IPS-11a (cell line): ENCODE data around the gene TREM1.
"Not testable (repeated sequence)": the region's sequence is repeated elsewhere in the genome, so short reads cannot be mapped to it uniquely, and the experiment has no call there.

ENCODE experiments used
- H3K4me3 ChIP-seq: one replicate; pipeline ENCODE4 v1.5.1; 2013; ENCODE audit warnings: low read depth, low read length, control low read depth

The TREM1 gene

DNA sequence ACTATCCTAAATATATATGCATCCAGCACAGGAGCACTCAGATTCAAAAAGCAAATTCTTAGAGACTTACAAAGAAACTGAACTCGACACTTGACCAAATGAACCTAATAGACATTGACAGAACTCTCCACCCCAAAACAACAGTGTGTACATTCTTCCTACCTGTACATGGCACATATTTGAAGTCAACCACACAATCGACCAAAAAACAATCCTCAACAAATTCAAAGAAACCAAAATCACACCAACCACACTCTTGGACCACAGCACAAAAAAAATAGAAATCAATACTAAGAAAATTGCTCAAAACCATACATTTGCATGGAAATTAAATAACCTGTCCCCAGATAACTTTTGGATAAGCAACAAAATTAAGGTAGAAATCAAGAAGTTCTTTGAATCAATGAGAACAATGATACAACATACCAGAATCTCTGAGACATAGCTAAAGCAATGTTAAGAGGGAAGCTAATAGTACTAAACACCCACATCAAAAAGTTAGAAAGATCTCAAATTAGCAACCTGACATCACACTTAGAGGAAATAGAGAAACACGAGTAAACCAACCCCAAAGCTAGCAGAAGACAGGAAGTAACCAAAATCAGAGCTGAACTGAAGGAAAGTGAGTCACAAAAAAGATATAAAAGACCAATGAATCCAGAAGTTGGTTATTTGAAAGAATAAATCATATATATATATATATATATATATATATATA, 12.5 kb upstream of the TREM1 start:
- no peak overlapping the region for H3K4me3 ChIP-seq

GRCh38 chr6:41297248-41297647, 10.8 kb upstream of the TREM1 start:
- H3K4me3 ChIP-seq, result not testable (repeated sequence)

GRCh38 chr6:41294214-41294872, 7.9 kb upstream of the TREM1 start:
- H3K4me3 ChIP-seq, result no peak overlapping the region

- H3K4me3 ChIP-seq, result no peak overlapping the region
Measured at GRCh38 chr6:41291717-41292116, 5.2 kb upstream of the TREM1 start.

DNA sequence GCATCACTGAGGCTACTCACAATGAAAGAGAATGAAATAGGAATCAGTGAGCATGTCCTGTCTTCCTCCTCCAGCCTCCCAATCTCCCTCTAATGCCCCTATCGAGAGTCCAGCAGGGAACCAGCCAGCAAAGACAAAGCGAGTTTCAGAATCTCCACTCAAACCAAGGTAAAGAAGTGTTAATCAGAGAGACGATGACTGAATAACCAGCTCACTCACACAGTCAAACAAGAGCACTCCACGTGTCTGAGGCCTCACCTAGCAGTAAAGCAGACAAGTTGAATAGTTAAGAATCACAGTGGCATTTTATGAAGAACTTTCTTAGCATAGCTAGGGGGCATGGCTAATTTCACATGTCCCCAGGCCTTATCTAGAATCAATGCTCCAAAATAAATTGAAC, 3.3 kb upstream of the TREM1 start:
- no peak overlapping the region for H3K4me3 ChIP-seq

DNA sequence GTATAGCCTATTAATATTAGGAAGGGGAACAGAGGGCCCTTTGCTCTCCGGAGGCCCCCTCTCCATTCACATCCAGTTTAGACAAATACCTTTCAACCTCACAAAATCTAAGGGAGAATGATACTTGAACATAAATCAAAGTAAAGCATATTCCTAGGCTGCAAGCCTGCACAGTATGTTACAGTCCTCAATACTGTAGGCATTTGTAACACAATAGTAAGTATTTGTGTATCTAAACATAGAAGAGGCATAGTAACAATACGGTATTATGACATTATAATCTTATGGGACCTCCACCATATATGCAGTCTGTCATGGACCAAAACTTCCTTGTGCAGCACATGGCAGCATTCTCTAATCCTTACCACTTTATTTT, 2.3 kb upstream of the TREM1 start:
- H3K4me3 ChIP-seq, result no peak overlapping the region

DNA sequence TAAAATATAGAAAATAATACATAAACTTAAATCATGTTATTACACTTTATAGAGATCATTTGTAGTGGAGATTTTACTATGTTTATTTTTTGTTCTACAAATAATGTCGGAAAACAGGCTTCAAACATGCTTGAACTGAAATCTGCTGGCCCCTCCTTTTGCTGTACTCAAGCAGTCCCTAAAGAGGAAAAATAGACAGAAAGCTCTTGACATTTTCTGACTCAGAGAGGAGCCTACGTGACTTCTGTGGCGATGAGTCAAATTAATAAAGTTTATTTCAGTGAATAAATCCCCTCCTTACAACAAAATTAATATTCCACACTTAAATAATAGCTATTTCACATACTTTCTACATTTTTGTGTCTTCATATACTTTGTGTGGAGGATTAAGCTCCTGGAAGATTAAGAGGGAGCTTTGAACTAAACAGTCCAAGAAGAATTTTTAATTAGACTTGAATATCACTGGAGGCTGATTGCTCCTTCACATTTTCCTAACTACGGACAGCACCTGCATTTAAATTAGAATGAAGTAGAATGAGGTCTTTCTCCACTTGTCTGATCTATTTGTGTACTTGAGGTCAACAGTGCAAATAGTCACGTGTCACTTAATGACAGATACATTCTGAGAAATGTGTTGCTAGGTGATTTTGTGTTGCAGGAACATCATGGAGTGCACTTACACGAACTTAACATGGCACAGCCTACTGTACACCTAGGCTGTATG, 1.7 kb upstream of the TREM1 start:
- no peak overlapping the region for H3K4me3 ChIP-seq

DNA sequence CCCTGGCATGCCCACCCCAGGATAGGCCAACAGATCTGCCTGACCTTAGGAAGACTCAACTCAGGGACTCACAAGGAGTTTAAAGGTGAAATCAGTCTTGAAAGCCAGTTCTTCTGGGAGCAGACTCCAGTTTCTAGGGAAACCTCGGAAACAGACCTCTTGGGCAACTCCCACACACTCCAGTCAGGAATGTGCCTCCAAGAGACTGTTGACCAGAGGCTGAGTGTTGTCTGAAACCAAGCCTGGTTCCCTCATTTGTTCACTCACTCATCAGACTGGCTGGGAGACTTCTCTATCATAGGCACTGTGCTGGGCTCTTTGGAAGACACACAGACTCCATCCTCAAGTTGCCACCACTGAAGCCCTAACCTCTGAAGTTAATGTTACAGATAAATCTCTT, 1.8 kb downstream of the TREM1 start:
- H3K4me3 ChIP-seq, result no peak overlapping the region

DNA sequence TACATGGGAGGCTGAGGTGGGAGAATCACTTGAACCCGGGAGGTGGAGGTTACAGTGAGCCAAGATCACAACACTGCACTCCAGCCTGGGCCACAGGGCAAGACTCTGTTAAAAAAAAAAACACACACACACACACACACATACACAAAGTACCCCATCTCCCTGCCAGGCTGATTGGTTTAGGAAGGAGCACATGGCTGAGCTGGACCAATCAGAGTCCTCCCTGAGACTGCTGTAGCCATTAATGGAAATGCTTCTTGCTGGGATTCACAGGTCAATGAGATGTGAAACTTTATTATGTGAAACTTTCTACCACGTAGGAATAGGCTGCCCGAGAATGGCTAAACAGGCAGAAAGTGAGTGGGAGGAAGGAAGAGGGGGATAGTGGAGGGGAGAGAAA, 2.9 kb downstream of the TREM1 start:
- H3K4me3 ChIP-seq, result no peak overlapping the region

- H3K4me3 ChIP-seq, result no peak overlapping the region
Measured at GRCh38 chr6:41280381-41281057, 6.0 kb downstream of the TREM1 start.

- H3K4me3 ChIP-seq, result no peak overlapping the region
Measured at GRCh38 chr6:41278699-41279405, 7.6 kb downstream of the TREM1 start.

GRCh38 chr6:41277605-41278004, 8.9 kb downstream of the TREM1 start:
- no peak overlapping the region for H3K4me3 ChIP-seq

- H3K4me3 ChIP-seq, result no peak overlapping the region
Measured at GRCh38 chr6:41275489-41275888, 11.0 kb downstream of the TREM1 start.

DNA sequence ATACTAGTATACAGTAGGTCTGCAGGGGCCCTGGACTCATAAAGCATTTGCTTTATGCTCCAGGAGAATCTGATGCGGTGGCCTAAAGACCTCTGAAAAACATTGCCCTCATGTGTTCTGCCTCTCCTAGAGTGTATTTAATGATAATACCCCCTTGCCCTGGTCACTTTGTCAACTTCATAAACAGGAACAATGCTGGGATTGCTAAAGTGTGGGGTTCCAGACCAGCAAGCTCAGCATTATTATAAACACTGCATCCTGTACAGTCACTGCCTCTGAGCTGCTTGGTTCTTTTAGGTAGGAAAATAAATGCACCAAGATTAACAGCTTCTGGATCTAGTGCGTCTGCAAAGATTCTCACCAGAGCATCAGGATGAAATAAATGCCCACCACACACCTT, 12.2 kb downstream of the TREM1 start:
- no peak overlapping the region for H3K4me3 ChIP-seq

- H3K4me3 ChIP-seq, result no peak overlapping the region
Measured at GRCh38 chr6:41273714-41274113, 12.8 kb downstream of the TREM1 start.

DNA sequence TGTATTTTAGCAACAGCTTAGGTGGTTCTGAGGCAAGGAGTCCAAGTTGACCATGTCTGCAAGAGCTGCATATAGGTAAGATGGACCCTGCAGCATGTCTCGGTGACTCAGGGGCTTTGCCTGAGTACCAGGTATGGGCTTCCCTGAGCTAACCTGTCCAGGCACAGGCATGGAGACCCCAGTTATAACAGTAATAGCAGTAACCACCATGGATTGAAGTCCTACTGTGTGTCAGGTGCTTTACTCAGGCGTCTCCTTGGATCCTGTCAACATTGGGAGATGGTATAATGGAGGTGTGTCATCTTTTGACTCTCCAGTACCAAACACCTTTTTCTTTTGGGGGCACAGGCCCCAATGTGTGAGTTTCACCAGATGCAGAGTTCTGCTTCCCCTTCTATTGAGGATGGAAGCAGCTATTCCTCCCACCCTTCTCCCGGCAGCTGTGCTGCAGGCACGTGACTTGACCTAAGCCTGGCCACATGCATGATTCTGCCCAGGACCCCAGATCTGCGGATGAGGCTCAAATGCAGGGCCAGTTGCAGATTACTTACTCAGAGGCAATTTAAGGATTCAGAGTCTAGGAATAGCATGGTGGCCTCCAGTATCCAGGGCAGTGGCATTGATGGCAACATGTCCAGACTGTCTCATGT, 13.8 kb downstream of the TREM1 start:
- no peak overlapping the region for H3K4me3 ChIP-seq

DNA sequence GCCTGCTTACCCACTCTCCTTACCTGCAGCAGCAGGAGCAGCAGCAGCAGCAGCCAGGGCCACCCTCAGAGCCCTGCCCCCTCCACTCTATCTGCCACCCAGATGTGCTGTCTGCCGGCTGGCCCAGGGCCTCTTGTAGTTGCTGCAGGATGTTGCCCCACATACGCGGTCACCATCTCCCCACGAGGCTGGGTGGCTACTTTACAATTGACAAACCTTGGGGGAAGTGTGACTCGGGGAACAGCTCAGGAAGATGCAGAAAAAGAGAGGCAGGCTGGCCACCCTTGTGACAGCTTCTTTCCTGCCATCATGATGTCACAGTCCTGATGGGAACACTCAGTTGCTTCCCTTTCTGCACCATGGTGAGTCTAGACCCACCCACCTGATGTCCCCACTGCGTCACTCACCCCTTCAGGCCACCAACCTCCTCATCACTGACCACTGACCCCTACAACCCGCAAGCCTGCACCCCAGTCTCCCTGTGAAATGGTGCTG, 14.5 kb downstream of the TREM1 start:
- H3K4me3 ChIP-seq, result no peak overlapping the region

DNA sequence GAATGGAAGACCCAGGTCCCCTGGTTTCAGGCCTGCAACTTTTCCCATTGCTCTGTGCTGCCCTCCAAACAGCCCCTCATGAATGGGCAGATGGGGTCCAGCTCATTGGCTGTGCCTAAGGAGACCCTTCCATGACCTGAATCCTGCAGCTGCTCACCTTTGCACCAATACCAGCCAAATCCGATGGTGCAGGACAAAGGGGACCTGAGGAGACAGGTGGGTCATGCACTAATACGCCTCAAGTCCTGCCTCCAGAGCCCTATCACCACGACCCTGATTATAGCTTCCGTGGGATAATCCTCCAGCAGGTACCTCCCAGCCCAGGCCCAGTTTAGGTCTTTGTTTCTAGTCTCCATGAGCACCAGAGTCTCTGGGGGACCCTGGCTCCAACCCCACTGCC, 16.8 kb downstream of the TREM1 start:
- H3K4me3 ChIP-seq, result no peak overlapping the region

DNA sequence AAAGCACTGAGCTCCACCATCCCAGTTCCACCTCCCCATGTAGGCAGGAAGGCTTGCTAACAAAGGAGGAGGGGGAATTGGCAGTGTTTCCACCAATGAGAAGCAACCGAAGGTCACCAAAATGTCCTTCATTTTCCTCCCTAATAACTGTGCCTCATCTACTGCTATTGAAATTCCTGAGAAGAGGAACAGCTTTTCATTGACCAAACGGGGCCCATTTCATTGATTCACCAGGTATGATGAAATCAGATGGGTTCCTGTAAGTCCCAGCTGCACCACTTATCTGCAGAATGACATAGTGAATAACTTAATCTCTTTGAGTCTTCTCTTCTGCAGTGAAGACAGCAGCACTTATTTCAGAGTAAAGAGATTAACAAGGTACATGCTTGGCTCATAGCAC, 17.3 kb downstream of the TREM1 start:
- H3K4me3 ChIP-seq, result no peak overlapping the region

DNA sequence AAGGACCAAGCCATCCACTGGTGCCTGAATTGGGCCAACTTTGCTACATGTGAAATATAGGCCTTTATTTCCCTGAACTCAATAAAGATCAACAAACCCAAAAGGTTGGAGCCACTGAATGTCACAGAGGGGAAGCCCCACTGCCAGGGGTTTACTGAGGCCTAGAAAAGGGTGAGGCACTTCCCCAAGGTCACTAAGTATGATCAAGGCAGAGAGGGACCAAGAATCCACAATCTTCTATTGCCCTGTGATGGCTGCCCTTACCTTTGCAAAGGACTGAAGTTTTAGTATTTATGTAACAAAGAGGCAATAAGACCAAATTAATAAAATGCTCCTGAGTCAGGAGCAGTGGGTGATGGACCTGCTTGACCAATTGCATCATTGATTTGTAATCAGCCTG, 18.0 kb downstream of the TREM1 start:
- H3K4me3 ChIP-seq, result no peak overlapping the region
